Ovary (tissue), 9 donors: Measurements from ENCODE around the gene GYS1. TPM values are rescaled to one million over a fixed set of nuclear protein-coding genes. Genes with fewer than 3 reads are reported as not detected.

Source experiments
- DNase-seq, 5 donors: peaks; one replicate each; pipeline ENCODE4 v3.0.0-alpha.2; 2019 to 2020
- H3K27ac ChIP-seq, 2 donors: fragments of 200-600 bp; one replicate each; pipeline versions ENCODE4 v1.5.1 to v1.8.0; 2019 to 2022
- H3K27me3 ChIP-seq: fragments of 200-600 bp; one replicate; pipeline ENCODE4 v1.8.0; 2022
- H3K36me3 ChIP-seq: fragments of 200-600 bp; sonication (generic); one replicate; pipeline ENCODE4 v1.5.1; 2019
- H3K4me1 ChIP-seq: one replicate; pipeline ENCODE4 v1.8.1; 2013; ENCODE audit warnings: mild to moderate bottlenecking, moderate library complexity; ENCODE audit not compliant: insufficient read depth
- H3K4me3 ChIP-seq: fragments of 200-600 bp; sonication (generic); one replicate; pipeline ENCODE4 v1.5.1; 2017
- H3K9me3 ChIP-seq, 2 donors: fragments of 200-600 bp in 1 of 2; sonication (generic) in 1 of 2; one replicate each; pipeline versions ENCODE4 v1.5.1 to v1.8.1; 2013 to 2019; ENCODE audit warnings: mild to moderate bottlenecking in 1 of 2, moderate library complexity in 1 of 2
- EP300 ChIP-seq: sonication (generic); formaldehyde crosslinking; IDR thresholded peaks from one replicate; pipeline ENCODE4 v1.6.1; 2017; ENCODE audit warnings: antibody characterized with exemption
- POLR2A ChIP-seq: fragments of 450-650 bp; IDR thresholded peaks from one replicate; pipeline ENCODE4 v1.6.1; 2017; ENCODE audit warnings: antibody characterized with exemption, mild to moderate bottlenecking, moderate library complexity
- WGBS, 3 donors: extraction: QIAGEN DNeasy Blood & Tissue Kit in 1 of 3; methylation state at CpG; one replicate each; pipeline versions ENCODE4 v1.1.5 to v1.1.7; 2013 to 2017; 5-methylcytosine and 5-hydroxymethylcytosine counted together
- intact Hi-C, 4 donors: fragments of 100-400 bp; cut with DNase I; formaldehyde crosslinking; loops; one replicate each; pipeline versions ENCODE4 v1.11.0 to v1.15.1; 2022 to 2023
- polyA plus RNA-seq, 2 donors: library from polyadenylated mRNA; stranded (reverse); fragments of 200-250 nt in 1 of 2; fragments of 350-450 nt in 1 of 2; fragmentation: Illumina TruSeq in 1 of 2; extraction: RNeasy Lipid Tissue Mini Kit (QIAGEN cat#74804) in 1 of 2; gene quantifications; one replicate each; pipeline ENCODE4 v1.2.3, GENCODE V29; 2013 to 2014
- total RNA-seq, 7 donors: library from RNA; depleted of rRNA in 2 of 7; stranded (reverse); fragments of >200 nt in 2 of 7; fragmentation: NEBNext Ultra II Directional in 3 of 7; extraction: Animal tissue kit (Norgen Biotek cat#: 25700) in 3 of 7; gene quantifications; one replicate each; pipeline versions ENCODE4 v1.1.0 to v1.2.4, GENCODE V29; 2016 to 2023
- TF ChIP-seq, protein P1 (sequence below), 3 donors: fragments of 450-650 bp in 2 of 3; fragments of 200-600 bp in 1 of 3; IDR thresholded peaks; one replicate each; pipeline versions ENCODE4 v1.5.1 to v1.8.0; 2016 to 2022; ENCODE audit warnings: antibody characterized with exemption in 3 of 3, mild to moderate bottlenecking in 1 of 3
- donor health status: DM: no; HTN: no; CAD: no; lungs with moderate emphysema.
- donor health status: DM: no; HTN: no; CAD: no.
- donor health status: Bipolar disorder and iron deficiency.
- donor health status: DM: yes; HTN: yes; CAD: no.
- donor health status: DM: no; HTN: no; CAD: no.
- donor health status: DM: yes; HTN: yes; CAD: no.

GYS1 gene
- total and polyA plus RNA-seq, 9 donors = 16.3 to 33.6 (median 29.0) TPM

DNA sequence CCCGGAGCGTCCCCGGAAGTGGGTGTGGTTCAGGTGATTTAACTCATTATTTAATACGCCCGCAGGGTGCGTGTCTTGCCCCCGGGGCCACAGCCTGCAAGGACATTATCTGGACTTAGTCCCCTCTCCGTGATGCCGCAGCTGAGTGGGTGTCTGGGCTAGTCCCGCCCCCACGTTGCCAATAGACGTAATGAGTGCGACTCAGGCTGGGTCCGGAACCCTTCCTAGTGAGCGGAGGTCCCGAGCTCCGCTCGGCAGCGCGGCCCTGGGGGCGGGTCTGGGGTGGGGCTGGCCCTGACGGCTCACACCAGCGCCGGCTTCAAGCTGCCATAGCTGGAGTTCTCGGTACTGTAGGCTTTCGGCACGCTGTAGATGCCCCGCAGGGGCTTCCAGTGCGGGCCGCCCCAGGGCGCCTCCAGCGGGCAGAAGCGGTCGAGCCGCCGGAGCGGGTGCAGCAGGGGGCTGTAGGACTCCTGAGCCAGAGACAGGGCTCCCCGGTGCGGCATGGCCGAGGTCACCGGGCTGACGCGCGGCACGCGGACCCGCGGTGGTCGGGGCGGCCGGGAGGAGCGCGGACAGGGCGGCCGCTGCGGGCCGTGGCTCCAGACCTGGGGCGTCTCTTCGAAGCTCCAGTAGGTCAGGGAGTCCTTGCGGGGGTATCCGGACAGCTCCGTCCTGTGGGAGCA lies 24.7 kb upstream of the GYS1 start:
- Histone ChIP-seq H3K4me1 (peaks cover 7% of the 10 kb centered on the region), H3K4me3 (peak overlapping the region; percentile 29), H3K36me3 (no peaks in the 10 kb centered on the region), H3K27ac (no peak overlapping the region), H3K27me3 (no peaks in the 10 kb centered on the region), H3K9me3 (no peaks in the 10 kb centered on the region)
- DNase-seq = peak in 3 of 5 donors; percentile 29 to 62 (median 54)
- WGBS, 3 donors = 1 to 3% (median 1%) methylated on average over 17 to 62 of the region's 62 CpGs
- intact Hi-C loops = no loop called here
- TF ChIP-seq POLR2A (no peak), EP300 (no peak)
- TF ChIP-seq, protein P1, sequence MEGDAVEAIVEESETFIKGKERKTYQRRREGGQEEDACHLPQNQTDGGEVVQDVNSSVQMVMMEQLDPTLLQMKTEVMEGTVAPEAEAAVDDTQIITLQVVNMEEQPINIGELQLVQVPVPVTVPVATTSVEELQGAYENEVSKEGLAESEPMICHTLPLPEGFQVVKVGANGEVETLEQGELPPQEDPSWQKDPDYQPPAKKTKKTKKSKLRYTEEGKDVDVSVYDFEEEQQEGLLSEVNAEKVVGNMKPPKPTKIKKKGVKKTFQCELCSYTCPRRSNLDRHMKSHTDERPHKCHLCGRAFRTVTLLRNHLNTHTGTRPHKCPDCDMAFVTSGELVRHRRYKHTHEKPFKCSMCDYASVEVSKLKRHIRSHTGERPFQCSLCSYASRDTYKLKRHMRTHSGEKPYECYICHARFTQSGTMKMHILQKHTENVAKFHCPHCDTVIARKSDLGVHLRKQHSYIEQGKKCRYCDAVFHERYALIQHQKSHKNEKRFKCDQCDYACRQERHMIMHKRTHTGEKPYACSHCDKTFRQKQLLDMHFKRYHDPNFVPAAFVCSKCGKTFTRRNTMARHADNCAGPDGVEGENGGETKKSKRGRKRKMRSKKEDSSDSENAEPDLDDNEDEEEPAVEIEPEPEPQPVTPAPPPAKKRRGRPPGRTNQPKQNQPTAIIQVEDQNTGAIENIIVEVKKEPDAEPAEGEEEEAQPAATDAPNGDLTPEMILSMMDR (IDR thresholded peaks at IDR 0.05) = no peak

DNA sequence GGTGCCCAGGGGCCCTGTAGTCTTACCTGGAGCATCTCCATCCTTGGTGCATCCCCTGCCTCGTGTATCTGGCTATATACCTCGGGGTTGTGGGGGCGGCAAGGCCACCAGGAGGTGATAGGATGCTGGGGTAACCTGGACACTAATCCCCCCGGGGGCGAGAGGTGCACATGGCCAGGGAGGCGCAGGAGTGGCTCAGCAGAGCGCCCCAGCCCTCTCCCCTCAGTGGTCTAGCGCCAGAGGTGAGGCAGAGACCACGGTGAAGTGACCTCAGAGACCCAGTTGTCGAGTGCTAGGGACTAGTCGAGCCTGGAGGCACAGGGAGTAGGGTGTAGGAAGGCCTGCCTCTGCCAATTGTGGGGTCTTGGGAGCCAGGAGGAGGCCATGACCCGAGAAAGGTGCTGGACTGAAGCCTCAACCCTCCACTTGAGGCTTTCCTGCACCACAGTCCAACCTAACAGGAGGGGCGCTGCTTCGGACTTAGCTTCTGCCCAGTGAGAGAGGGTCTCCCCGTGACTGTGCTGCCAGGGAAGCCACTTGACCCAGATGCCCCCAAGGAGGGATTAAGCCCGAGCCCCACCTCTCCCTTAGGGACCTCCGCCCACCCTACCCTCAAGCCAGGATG lies 24.0 kb upstream of the GYS1 start, which contains the start of gene LHB:
LHB (minus strand) TSS at position 51 of the 625 bp plus-strand sequence; CDS start at position 41, 10 bp downstream.
- H3K4me1 ChIP-seq = peaks cover 7% of the 10 kb centered on the region
- TF ChIP-seq POLR2A (no peak), EP300 (no peak)
- TF ChIP-seq, protein P1 (IDR thresholded peaks at IDR 0.05) = no peak
- H3K9me3 ChIP-seq = no peaks in the 10 kb centered on the region
- 61 to 64% (median 62%) methylated on average over 15 to 17 of the region's 17 CpGs for WGBS, 3 donors
- peak within 1 kb of the TSS; percentile 29 for H3K4me3 ChIP-seq
- DNase-seq = no peak
- H3K36me3 ChIP-seq = no peaks in the 10 kb centered on the region
- no peak within 1 kb of the TSS for H3K27ac ChIP-seq
- no peaks in the 10 kb centered on the region for H3K27me3 ChIP-seq
- intact Hi-C loops = no loop called here

DNA sequence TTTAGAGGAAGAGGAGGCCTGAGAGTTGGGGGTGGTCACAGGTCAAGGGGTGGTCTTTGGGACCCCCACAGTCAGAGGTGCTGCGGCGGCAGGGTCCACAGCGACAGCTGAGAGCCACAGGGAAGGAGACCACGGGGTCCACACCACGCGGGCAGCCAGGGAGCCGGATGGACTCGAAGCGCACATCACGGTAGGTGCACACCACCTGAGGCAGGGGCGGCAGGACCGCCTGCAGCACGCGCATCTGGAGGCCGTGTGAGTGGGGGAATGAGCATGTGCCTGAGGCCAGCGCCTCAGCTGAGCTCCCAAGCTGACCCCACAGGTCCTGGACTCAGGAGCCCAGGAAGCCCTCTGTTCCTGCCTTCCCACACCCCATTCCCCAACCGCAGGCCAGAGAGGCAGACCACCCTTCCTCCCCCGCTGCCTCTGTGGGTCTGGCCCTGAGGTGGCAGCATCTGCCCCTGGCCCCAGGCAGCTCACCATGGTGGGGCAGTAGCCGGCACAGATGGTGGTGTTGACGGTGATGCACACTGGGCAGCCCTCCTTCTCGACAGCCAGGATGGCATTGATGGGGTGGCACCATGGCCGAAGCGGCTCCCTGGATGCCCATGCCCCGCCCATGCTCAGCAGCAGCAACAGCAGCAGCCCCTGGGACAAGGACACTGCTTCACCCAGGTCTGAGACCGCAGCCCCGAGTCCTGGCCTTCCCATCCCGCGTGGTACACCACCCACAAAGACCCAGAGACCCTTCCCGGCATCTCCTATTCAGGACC lies 23.1 kb upstream of the GYS1 start:
- TF ChIP-seq, protein P1 (IDR thresholded peaks at IDR 0.05) = no peak
- TF ChIP-seq EP300 (no peak), POLR2A (no peak)
- WGBS, 3 donors = 85 to 90% (median 90%) methylated on average over 23 to 28 of the region's 29 CpGs
- H3K4me3 ChIP-seq = no peak overlapping the region
- no peak overlapping the region for H3K27ac ChIP-seq
- H3K27me3 ChIP-seq = no peaks in the 10 kb centered on the region
- H3K4me1 ChIP-seq = peaks cover 7% of the 10 kb centered on the region
- H3K9me3 ChIP-seq = no peaks in the 10 kb centered on the region
- intact Hi-C loops = no loop called here
- DNase-seq = no peak
- H3K36me3 ChIP-seq = no peaks in the 10 kb centered on the region

DNA sequence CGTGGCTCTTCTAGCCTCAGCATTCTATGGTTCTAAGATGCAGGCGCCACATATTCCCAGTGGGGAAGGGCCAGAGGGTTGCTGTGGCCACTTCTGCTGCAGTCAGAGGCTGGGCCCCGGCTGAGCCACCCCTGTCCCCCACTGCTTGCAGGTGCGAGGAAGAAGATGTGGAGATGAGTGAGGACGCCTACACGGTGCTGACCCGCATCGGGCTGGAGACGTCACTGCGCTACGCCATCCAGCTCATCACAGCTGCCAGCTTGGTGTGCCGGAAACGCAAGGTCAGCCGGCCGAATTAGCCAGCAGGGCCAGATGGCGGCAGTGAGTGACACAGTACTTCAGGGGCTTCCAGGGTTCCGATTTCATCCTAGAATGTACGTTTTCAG lies 21.8 kb upstream of the GYS1 start:
- Histone ChIP-seq H3K27ac (no peak overlapping the region), H3K9me3 (no peaks in the 10 kb centered on the region), H3K4me3 (no peak overlapping the region), H3K27me3 (no peaks in the 10 kb centered on the region), H3K4me1 (peaks cover 7% of the 10 kb centered on the region), H3K36me3 (no peaks in the 10 kb centered on the region)
- no peak for TF ChIP-seq POLR2A
- TF ChIP-seq, protein P1 (IDR thresholded peaks at IDR 0.05) = no peak
- TF ChIP-seq EP300 = no peak
- no peak for DNase-seq
- 87 to 91% (median 88%) methylated on average over 18 of the region's 18 CpGs for WGBS, 3 donors
- intact Hi-C loops = no loop called here
